MCF 10A (cell line): ENCODE results near the gene SMAGP. TPM values are rescaled to one million over a fixed set of nuclear protein-coding genes. Genes with fewer than 3 reads are reported as not detected.
"Not testable (repeated sequence)": the region's sequence is repeated elsewhere in the genome, so short reads cannot be mapped to it uniquely, and the experiment has no call there.

ENCODE experiments used
- BruUV-seq: library from RNA; stranded (reverse); fragments of 400-500 nt; replicated peaks from 2 replicates; lab custom pipeline; 2021; lab: Mats Ljungman, UMichigan
- CTCF ChIA-PET: fragments of 300-600 bp; sonication (Branson Sonifier 250); formaldehyde crosslinking; extraction: SDS; loops from one replicate; lab custom pipeline; 2021; ENCODE audit warnings: antibody characterized with exemption, inconsistent platforms; lab: Yijun Ruan, JAX
- POLR2A ChIA-PET: fragments of 300-600, 350-650 bp; sonication (Branson Sonifier 250); formaldehyde crosslinking; extraction: SDS; loops from one replicate; lab custom pipeline; 2020; ENCODE audit warnings: antibody characterized with exemption, inconsistent platforms; lab: Yijun Ruan, JAX
- DNase-seq: peaks from one replicate; pipeline ENCODE4 v3.0.0-alpha.2; 2018; ENCODE audit not compliant: unreplicated experiment
- H3K27ac Mint-ChIP-seq: one replicate; pipeline ENCODE4 v1.8.0; 2022; ENCODE audit warnings: mild to moderate bottlenecking, low read depth, mixed read lengths; ENCODE audit not compliant: unreplicated experiment
- H3K27me3 Mint-ChIP-seq: one replicate; pipeline ENCODE4 v1.8.0; 2022; ENCODE audit warnings: mixed read lengths; ENCODE audit not compliant: insufficient read depth, unreplicated experiment
- H3K36me3 Mint-ChIP-seq: one replicate; pipeline ENCODE4 v1.8.0; 2022; ENCODE audit warnings: mild to moderate bottlenecking, moderate library complexity, mixed read lengths; ENCODE audit not compliant: insufficient read depth, unreplicated experiment
- H3K4me1 Mint-ChIP-seq: one replicate; pipeline ENCODE4 v1.8.0; 2022; ENCODE audit warnings: mixed read lengths; ENCODE audit not compliant: insufficient read depth, unreplicated experiment
- H3K4me3 Mint-ChIP-seq: one replicate; pipeline ENCODE4 v1.8.0; 2022; ENCODE audit warnings: mild to moderate bottlenecking, moderate library complexity, mixed read lengths; ENCODE audit not compliant: unreplicated experiment
- H3K9me3 Mint-ChIP-seq: one replicate; pipeline ENCODE4 v1.8.0; 2022; ENCODE audit warnings: mixed read lengths; ENCODE audit not compliant: unreplicated experiment
- intact Hi-C: fragments of 100-400 bp; cut with micrococcal nuclease; formaldehyde crosslinking; loops from 2 replicates; pipeline ENCODE4 v1.14.1; 2022
- total RNA-seq: library from RNA; stranded (reverse); gene quantifications from 2 replicates; pipeline ENCODE4 v1.2.3, GENCODE V29; 2022
- TF ChIP-seq, protein P1 (sequence below): fragments of 200-600 bp; IDR thresholded peaks from one replicate; pipeline ENCODE4 v1.8.0; 2022; ENCODE audit warnings: antibody characterized with exemption, mild to moderate bottlenecking; ENCODE audit not compliant: unreplicated experiment

The SMAGP gene
- total RNA-seq, 1 experiment from 2014 or later: 17.4 TPM

DNA sequence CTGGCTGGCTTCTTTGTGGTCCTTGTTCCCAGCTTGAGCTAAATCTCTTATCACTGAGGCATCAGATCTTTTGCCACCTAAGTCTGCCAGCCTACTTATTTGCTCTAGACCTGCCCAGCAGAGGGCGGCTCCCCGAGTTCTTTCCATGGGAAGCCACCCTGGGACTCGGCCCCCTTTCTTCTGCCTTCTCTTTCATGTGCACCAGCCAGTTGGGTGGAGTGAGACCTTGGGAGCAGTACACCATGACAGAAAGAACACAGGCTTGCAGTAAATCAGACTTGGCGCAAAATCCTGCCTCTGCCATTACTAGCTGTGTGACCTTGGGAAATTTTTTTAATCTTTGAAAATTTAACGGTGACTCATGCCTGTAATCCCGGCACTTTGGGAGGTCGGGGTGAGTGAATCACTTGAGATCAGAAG, 7.4 kb downstream of the SMAGP start:
- no TSS peak for BruUV-seq
- H3K36me3 Mint-ChIP-seq: no peaks in the 10 kb centered on the region
- H3K27ac Mint-ChIP-seq: no peak overlapping the region
- peaks cover 9% of the 10 kb centered on the region for H3K4me1 Mint-ChIP-seq
- H3K4me3 Mint-ChIP-seq: no peak overlapping the region
- POLR2A ChIA-PET: interaction anchor here (1.0 kb wide), 1 partner anchor 78 kb away, joined by 3 read pairs; no protein-coding TSS in a partner anchor
- TF ChIP-seq, protein P1, sequence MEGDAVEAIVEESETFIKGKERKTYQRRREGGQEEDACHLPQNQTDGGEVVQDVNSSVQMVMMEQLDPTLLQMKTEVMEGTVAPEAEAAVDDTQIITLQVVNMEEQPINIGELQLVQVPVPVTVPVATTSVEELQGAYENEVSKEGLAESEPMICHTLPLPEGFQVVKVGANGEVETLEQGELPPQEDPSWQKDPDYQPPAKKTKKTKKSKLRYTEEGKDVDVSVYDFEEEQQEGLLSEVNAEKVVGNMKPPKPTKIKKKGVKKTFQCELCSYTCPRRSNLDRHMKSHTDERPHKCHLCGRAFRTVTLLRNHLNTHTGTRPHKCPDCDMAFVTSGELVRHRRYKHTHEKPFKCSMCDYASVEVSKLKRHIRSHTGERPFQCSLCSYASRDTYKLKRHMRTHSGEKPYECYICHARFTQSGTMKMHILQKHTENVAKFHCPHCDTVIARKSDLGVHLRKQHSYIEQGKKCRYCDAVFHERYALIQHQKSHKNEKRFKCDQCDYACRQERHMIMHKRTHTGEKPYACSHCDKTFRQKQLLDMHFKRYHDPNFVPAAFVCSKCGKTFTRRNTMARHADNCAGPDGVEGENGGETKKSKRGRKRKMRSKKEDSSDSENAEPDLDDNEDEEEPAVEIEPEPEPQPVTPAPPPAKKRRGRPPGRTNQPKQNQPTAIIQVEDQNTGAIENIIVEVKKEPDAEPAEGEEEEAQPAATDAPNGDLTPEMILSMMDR: peak; percentile 9
- peak; percentile 55 for DNase-seq
- CTCF ChIA-PET: interaction anchor here (0.6 to 4.1 kb wide), 5 partner anchors 10 to 1268 kb away, joined by 3 to 23 read pairs (median 3); no protein-coding TSS in a partner anchor
- intact Hi-C loops: loop anchor here (10.0 kb wide), 1 partner anchor 218 kb away; the partner anchor contains the start of gene LETMD1
- no peaks in the 10 kb centered on the region for H3K27me3 Mint-ChIP-seq
- H3K9me3 Mint-ChIP-seq: no peaks in the 10 kb centered on the region

DNA sequence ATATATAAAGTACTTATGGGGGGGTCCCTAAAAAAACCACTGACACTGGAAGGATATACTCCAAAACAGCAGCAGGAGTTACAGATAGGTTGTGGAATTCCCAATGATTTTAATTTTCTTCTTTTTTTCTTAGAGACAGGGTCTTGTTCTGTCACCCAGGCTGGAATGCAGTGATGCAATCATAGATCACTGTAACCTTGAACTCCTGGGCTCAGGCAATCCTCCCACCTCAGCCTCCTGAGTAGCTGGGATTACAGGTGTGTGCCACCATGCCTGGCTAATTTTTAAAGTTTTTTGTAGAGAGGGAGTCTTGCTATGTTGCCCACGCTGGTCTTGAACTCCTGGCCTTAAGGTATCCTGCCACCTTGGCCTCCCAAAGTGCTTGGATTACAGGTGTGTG, 10.6 kb downstream of the SMAGP start:
- H3K36me3 Mint-ChIP-seq, H3K4me1 Mint-ChIP-seq, DNase-seq, CTCF ChIA-PET, H3K27ac Mint-ChIP-seq, H3K9me3 Mint-ChIP-seq, H3K4me3 Mint-ChIP-seq, POLR2A ChIA-PET, intact Hi-C loops, H3K27me3 Mint-ChIP-seq, BruUV-seq: not testable (repeated sequence)

DNA sequence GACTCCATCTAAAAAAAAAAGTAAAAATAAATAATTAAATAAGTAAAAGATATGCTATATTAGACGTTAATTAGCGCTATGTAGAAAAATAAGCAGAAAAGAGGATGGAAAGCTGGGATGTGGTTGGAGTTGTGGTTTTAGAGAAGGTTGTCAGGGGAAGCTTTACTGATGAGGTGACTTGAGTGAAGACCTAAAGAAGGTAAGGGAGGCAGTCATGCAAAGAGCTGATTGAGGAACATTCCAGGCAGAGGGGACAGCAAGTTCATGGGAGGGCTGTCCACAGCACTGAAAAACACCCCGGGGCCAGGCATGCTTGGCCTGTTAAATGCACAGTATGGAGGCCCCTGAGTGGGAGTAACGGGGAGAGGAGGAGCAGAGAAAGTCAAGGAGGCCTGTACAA, 15.7 kb downstream of the SMAGP start:
- Mint-ChIP-seq H3K36me3 (no peaks in the 10 kb centered on the region), H3K27me3 (no peaks in the 10 kb centered on the region), H3K4me3 (no peak overlapping the region), H3K9me3 (no peaks in the 10 kb centered on the region), H3K27ac (no peak overlapping the region), H3K4me1 (no peaks in the 10 kb centered on the region)
- intact Hi-C loops: no loop called here
- TF ChIP-seq, protein P1: no peak
- DNase-seq: no peak
- BruUV-seq: no TSS peak
- ChIA-PET CTCF (interaction anchor here (0.6 to 2.4 kb wide), 2 partner anchors 87 to 240 kb away, joined by 3 to 6 read pairs; no protein-coding TSS in a partner anchor), POLR2A (interaction anchor here (0.5 to 1.7 kb wide), 4 partner anchors 10 to 185 kb away, joined by 3 to 5 read pairs (median 4); no protein-coding TSS in a partner anchor)

DNA sequence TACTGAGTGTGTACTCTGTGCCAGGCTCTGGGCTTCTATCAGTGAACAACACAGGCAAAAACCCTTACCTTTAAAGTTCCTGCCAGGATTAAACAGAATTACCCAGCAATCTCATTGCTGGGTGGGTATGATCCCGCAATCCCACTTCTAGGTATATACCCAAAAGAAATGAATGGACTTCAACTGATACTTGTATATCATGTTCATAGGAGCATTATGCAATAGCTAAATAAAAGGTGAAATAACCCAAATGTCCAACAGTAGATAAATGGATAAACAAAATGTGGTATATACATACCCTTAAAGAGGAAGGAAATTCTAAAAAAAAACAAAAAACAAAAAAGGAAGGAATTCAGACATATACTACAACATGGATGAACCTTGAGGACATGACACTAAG, 16.9 kb downstream of the SMAGP start:
- Mint-ChIP-seq H3K27ac (no peak overlapping the region), H3K4me3 (no peak overlapping the region), H3K27me3 (no peaks in the 10 kb centered on the region), H3K36me3 (no peaks in the 10 kb centered on the region), H3K9me3 (no peaks in the 10 kb centered on the region), H3K4me1 (no peaks in the 10 kb centered on the region)
- intact Hi-C loops: no loop called here
- TF ChIP-seq, protein P1: no peak
- no peak for DNase-seq
- ChIA-PET POLR2A (interaction anchor here (0.6 to 1.7 kb wide), 4 partner anchors 13 to 1141 kb away, joined by 3 to 4 read pairs (median 3); partner anchors contain the start of gene COX14), CTCF (interaction anchor here (0.6 to 1.9 kb wide), 6 partner anchors 9 to 876 kb away, joined by 3 to 8 read pairs (median 4); no protein-coding TSS in a partner anchor)
- BruUV-seq: no TSS peak
